Hepatocyte (in vitro differentiated cells): Measurements from ENCODE around the gene PTPRH. TPM values are rescaled to one million over a fixed set of nuclear protein-coding genes. Genes with fewer than 3 reads are reported as not detected.

Experiments
- DNase-seq: peaks from one replicate; pipeline ENCODE4 v3.0.0-alpha.2; 2016; ENCODE audit warnings: low spot score
- H2AFZ ChIP-seq: fragments of 200-600 bp; sonication (generic); 2 replicates; pipeline ENCODE4 v1.6.0; 2016; ENCODE audit warnings: antibody characterized with exemption, mild to moderate bottlenecking
- H3K27ac ChIP-seq: fragments of 200-600 bp; sonication (generic); 2 replicates; pipeline ENCODE4 v1.5.1; 2016; ENCODE audit warnings: mild to moderate bottlenecking
- H3K27me3 ChIP-seq: fragments of 200-600 bp; sonication (generic); 2 replicates; pipeline ENCODE4 v1.6.1; 2016
- H3K36me3 ChIP-seq: fragments of 200-600 bp; sonication (generic); replicated peaks from 2 replicates; pipeline ENCODE4 v1.5.1; 2016; ENCODE audit warnings: low read depth; ENCODE audit not compliant: insufficient read depth
- H3K4me1 ChIP-seq: fragments of 200-600 bp; sonication (generic); 2 replicates; pipeline ENCODE4 v1.5.1; 2016; ENCODE audit warnings: mild to moderate bottlenecking, moderate library complexity; ENCODE audit not compliant: insufficient read depth
- H3K4me2 ChIP-seq: fragments of 200-600 bp; sonication (generic); 2 replicates; pipeline ENCODE4 v1.6.0; 2016
- H3K4me3 ChIP-seq: fragments of 200-600 bp; sonication (generic); 2 replicates; pipeline ENCODE4 v1.5.1; 2016; ENCODE audit warnings: mild to moderate bottlenecking
- H3K79me2 ChIP-seq: fragments of 200-600 bp; sonication (generic); 2 replicates; pipeline ENCODE4 v1.6.0; 2017; ENCODE audit warnings: mild to moderate bottlenecking
- H3K9me2 ChIP-seq: fragments of 200-600 bp; sonication (generic); replicated peaks from 2 replicates; pipeline ENCODE4 v1.6.0; 2017; ENCODE audit warnings: mild to moderate bottlenecking; ENCODE audit not compliant: insufficient read depth
- H3K9me3 ChIP-seq: fragments of 200-600 bp; sonication (generic); 2 replicates; pipeline ENCODE4 v1.5.1; 2016; ENCODE audit warnings: low read depth, mild to moderate bottlenecking
- H4K20me1 ChIP-seq: fragments of 200-600 bp; sonication (generic); 2 replicates; pipeline ENCODE4 v1.6.0; 2016; ENCODE audit warnings: mild to moderate bottlenecking; ENCODE audit not compliant: insufficient read depth, poor library complexity, severe bottlenecking
- EZH2 ChIP-seq: fragments of 200-600 bp; sonication (generic); IDR thresholded peaks from 2 replicates; pipeline ENCODE4 v1.6.1; 2016; ENCODE audit warnings: antibody characterized with exemption, mild to moderate bottlenecking, borderline replicate concordance
- EZH2phosphoT487 ChIP-seq: fragments of 200-600 bp; sonication (generic); IDR thresholded peaks from one replicate; pipeline ENCODE4 v1.6.1; 2018; ENCODE audit warnings: antibody characterized with exemption, mild to moderate bottlenecking, low read depth, moderate library complexity; ENCODE audit not compliant: unreplicated experiment, severe bottlenecking
- WGBS: methylation state at CpG from one replicate; pipeline ENCODE4 v1.1.6; 2016; ENCODE audit warnings: low lambda C conversion rate; ENCODE audit errors: missing lambda C conversion rate; 5-methylcytosine and 5-hydroxymethylcytosine counted together
- polyA plus RNA-seq: library from polyadenylated mRNA; unstranded; fragments of >200 nt; fragmentation: Nextera tagmentation; extraction: Ambion mirVana; gene quantifications from 2 replicates; pipeline ENCODE4 v1.2.1, GENCODE V29; 2016
- total RNA-seq: library from RNA; depleted of rRNA; stranded (reverse); fragments of >200 nt; gene quantifications from 2 replicates; pipeline ENCODE4 v1.2.3, GENCODE V29; 2014
- TF ChIP-seq, protein P1 (sequence below): fragments of 200-600 bp; sonication (generic); IDR thresholded peaks from 2 replicates; pipeline ENCODE4 v1.5.1; 2016; ENCODE audit warnings: antibody characterized with exemption, mild to moderate bottlenecking; ENCODE audit not compliant: poor library complexity

PTPRH gene
- total and polyA plus RNA-seq, 2 experiments from 2014 or later: 7.3 to 30.9 TPM

DNA sequence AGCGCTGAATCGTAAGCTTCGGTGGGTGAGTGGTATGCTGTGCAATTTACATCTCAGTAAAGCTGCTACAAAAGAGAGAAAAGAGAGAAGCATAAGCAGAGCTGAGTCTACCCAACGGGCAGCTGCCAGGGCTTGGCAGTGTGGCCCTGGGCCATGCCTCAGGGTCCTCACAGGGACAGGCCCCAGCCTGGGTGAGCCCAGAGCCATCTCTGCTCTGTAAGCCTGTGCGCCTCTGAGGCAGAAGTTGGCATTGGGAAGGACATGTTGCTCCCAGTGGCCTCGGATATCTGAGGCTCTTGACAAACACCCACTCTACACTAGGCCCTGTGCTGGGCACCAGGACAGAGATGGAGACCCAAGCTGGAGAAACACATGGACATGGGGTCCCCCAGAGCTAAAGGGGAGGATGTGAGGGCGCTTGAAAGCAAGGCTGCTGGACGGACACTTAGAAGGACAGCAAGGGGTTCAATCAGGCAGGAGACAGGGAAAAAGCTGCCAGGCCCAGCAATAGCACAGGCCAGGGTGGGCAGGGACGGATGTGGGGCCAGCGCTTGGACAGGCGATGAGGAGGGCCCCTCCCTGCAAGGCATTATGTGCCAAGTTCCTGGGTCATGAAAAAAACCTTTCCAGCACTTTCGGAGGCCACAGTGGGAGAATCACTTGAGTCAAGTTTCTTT, 34.8 kb upstream of the PTPRH start:
- no peak overlapping the region for H3K27ac ChIP-seq
- H3K4me3 ChIP-seq: no peak overlapping the region
- H4K20me1 ChIP-seq: peaks cover 38% of the 10 kb centered on the region
- no peak overlapping the region for H3K4me2 ChIP-seq
- H3K79me2 ChIP-seq: peaks cover 24% of the 10 kb centered on the region
- WGBS: 96% methylated on average over 12 of the region's 12 CpGs
- H3K9me3 ChIP-seq: no peaks in the 10 kb centered on the region
- H3K36me3 ChIP-seq: no peaks in the 10 kb centered on the region
- H3K4me1 ChIP-seq: no peaks in the 10 kb centered on the region
- DNase-seq: no peak
- H3K9me2 ChIP-seq: no peaks in the 10 kb centered on the region
- H3K27me3 ChIP-seq: no peaks in the 10 kb centered on the region
- H2AFZ ChIP-seq: no peak overlapping the region
- TF ChIP-seq EZH2: no peak
- TF ChIP-seq EZH2phosphoT487: no peak
- TF ChIP-seq, protein P1, sequence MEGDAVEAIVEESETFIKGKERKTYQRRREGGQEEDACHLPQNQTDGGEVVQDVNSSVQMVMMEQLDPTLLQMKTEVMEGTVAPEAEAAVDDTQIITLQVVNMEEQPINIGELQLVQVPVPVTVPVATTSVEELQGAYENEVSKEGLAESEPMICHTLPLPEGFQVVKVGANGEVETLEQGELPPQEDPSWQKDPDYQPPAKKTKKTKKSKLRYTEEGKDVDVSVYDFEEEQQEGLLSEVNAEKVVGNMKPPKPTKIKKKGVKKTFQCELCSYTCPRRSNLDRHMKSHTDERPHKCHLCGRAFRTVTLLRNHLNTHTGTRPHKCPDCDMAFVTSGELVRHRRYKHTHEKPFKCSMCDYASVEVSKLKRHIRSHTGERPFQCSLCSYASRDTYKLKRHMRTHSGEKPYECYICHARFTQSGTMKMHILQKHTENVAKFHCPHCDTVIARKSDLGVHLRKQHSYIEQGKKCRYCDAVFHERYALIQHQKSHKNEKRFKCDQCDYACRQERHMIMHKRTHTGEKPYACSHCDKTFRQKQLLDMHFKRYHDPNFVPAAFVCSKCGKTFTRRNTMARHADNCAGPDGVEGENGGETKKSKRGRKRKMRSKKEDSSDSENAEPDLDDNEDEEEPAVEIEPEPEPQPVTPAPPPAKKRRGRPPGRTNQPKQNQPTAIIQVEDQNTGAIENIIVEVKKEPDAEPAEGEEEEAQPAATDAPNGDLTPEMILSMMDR: no peak

DNA sequence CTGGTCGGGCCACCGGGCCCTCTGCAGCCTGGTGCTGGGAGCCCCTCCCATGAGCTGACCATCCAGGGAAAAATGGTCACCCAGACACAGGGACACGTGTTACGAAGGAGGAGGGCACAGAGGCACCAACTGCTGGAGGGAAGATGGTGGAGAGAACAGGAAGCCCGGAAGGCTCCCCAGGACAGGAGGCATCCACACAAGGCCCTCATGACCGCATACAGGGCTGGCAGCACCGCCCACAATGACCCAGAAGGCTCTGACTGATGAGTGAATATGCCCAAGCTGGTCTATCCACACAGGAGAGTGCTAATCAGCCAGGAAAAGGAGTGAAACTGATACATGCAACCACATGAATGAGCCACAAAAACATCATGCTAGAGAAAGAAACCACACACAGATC, 33.2 kb upstream of the PTPRH start:
- TF ChIP-seq, protein P1: no peak
- TF ChIP-seq EZH2phosphoT487: no peak
- TF ChIP-seq EZH2: no peak
- Histone ChIP-seq H3K9me2 (no peaks in the 10 kb centered on the region), H2AFZ (no peak overlapping the region), H3K27me3 (no peaks in the 10 kb centered on the region), H3K4me3 (no peak overlapping the region), H3K27ac (no peak overlapping the region), H3K36me3 (no peaks in the 10 kb centered on the region), H3K4me1 (no peaks in the 10 kb centered on the region), H3K79me2 (peaks cover 8% of the 10 kb centered on the region), H4K20me1 (peaks cover 22% of the 10 kb centered on the region), H3K9me3 (no peaks in the 10 kb centered on the region), H3K4me2 (no peak overlapping the region)
- no peak for DNase-seq
- WGBS: 92% methylated on average over 7 of the region's 7 CpGs

- peaks cover 2% of the 10 kb centered on the region for H3K79me2 ChIP-seq
- no peaks in the 10 kb centered on the region for H3K9me3 ChIP-seq
- no peaks in the 10 kb centered on the region for H3K4me1 ChIP-seq
- no peaks in the 10 kb centered on the region for H3K36me3 ChIP-seq
- no peak overlapping the region for H2AFZ ChIP-seq
- no peaks in the 10 kb centered on the region for H3K27me3 ChIP-seq
- no peak overlapping the region for H3K4me2 ChIP-seq
- no peaks in the 10 kb centered on the region for H3K9me2 ChIP-seq
- no peak overlapping the region for H3K27ac ChIP-seq
- H4K20me1 ChIP-seq: peaks cover 16% of the 10 kb centered on the region
- TF ChIP-seq, protein P1: no peak
- no peak for TF ChIP-seq EZH2phosphoT487
- TF ChIP-seq EZH2: no peak
- H3K4me3 ChIP-seq: no peak overlapping the region
- DNase-seq: no peak
- 98% methylated on average over 14 of the region's 16 CpGs for WGBS
Observed at GRCh38 chr19:55241935-55242464, 32.7 kb upstream of the PTPRH start.
